GM12873 (cell line): ENCODE data around the gene MTR.

Experiments used
- TF ChIP-seq, protein P1 (sequence below): IDR thresholded peaks from 2 replicates; pipeline ENCODE4 v1.5.1; 2012; ENCODE audit warnings: low read depth, mild to moderate bottlenecking, moderate library complexity, low read length, control low read depth; ENCODE audit not compliant: insufficient read depth; ENCODE audit errors: missing control alignments

Gene MTR

DNA sequence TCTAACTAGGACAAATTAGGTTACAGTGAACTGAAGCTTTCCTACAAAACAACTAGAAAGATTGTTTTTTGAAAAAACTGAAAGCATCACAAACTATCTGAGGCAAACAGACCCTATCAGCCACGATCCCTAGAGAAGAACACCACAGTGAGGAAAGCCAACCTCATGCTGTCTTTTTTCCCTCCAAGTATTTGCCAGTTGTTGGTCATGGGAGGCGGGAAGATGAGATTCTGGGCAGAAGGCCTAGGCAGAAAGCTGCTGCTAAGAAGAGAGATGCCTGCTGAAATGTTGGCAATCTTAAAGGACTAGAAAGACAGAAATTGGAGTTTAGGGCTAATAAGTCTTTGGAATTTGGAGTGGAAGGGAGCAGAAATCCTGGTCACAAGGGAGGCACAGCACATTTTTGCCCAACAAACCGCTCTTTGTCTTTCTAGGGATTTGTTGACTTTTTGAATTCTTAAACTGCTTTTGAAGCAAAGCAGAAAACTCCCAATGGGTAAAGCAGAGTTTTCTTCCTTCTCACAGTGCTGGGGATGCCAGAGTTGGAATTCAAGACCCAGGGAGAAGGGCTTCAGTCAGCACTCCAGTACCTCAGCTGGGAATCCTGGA is 125.3 kb downstream of the MTR start:
- TF ChIP-seq, protein P1, sequence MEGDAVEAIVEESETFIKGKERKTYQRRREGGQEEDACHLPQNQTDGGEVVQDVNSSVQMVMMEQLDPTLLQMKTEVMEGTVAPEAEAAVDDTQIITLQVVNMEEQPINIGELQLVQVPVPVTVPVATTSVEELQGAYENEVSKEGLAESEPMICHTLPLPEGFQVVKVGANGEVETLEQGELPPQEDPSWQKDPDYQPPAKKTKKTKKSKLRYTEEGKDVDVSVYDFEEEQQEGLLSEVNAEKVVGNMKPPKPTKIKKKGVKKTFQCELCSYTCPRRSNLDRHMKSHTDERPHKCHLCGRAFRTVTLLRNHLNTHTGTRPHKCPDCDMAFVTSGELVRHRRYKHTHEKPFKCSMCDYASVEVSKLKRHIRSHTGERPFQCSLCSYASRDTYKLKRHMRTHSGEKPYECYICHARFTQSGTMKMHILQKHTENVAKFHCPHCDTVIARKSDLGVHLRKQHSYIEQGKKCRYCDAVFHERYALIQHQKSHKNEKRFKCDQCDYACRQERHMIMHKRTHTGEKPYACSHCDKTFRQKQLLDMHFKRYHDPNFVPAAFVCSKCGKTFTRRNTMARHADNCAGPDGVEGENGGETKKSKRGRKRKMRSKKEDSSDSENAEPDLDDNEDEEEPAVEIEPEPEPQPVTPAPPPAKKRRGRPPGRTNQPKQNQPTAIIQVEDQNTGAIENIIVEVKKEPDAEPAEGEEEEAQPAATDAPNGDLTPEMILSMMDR = no peak

DNA sequence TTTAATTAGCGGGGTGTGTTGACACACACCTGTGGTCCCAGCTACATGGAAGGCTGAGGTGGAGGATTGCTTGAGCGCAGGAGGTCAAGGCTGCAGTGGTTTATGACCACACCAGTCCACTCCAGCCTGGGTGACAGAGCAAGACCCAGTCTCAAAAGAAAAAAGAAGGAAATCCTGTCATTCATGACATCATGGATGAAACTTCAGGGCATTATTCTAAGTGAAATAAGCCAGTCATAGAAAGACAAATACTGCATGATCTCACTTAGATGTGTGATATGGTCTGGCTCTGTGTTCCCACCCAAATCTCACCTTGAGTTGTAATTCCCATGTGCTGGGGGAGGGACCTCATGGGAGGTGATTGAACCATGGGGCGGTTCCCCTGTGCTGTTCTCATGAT is 126.5 kb downstream of the MTR start:
- TF ChIP-seq, protein P1 = no peak

DNA sequence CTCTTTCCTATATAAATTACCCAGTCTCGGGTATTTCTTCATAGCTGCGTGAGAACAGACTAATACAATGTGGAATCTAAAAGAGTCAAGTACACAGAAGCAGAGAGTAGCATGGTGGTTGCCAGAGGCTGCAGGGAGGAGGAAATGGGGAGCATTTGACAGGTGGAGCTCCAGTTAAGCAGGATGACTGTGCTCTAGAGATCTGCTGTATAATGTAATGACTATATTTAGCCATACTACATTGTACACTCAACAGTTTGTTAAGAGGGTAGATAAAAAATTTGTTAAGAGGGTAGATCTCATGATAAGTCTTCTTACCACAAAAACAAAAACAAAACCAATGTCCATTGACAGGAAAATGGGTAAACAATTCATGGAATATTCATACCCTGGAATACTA is 127.1 kb downstream of the MTR start:
- TF ChIP-seq, protein P1 = no peak

DNA sequence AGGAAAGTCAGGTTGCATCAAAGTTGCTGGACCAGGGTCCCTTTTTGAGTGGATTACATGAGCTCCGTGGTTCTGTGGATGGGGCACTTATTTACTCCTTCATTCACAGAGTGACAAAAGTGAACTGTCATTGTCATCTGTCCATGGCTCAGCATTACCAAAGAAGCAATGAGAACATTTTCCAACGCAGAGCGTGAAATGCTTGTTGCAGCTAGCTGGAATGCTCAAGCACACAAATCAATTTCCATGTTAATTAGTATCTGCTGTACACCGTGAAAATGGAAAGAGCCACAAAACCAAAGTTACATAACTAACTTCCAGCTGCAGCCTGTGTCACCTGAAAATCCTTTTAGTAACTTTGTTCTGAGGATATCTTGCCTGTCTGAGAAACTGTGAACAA is 130.3 kb downstream of the MTR start:
- TF ChIP-seq, protein P1 = no peak

DNA sequence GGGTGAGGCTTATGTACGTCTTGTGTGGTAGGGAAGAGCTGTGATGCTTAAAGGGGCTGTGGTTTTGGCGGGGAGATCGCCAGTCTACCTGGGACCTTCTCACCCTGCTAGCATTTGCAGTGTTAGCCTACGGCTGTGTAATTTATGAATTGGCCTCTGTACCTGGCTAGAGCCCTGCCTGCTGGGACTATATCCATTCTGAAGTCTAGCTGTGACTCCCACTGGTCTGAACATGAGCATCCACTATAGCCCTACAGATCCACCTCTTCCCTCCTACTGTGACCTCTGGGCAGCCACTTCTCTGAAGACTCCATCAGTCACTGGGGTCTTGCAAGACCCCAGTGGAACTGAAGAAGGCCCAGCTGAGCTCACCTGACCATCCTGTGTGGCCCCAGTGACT is 135.4 kb downstream of the MTR start:
- TF ChIP-seq, protein P1 = no peak

DNA sequence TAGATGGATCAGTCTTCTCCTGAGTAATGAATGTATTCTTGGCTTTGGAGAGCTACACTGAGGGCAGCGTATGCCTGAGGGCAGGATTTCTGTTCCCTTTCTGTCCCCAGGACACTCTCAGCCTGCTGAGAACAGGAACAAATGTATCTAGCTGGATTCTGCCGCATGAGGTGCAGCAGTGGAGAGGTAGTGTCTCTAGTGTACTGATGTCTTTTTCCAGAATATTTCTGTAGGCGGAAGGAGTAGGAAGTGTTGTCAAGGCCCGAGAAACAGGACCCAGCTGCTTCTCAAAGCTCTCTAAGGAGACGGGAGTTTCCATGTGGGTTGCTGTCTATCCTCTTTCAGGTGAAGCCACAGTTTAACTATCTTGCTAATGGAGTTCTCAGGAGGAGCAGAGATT is 143.7 kb downstream of the MTR start:
- TF ChIP-seq, protein P1 = no peak

DNA sequence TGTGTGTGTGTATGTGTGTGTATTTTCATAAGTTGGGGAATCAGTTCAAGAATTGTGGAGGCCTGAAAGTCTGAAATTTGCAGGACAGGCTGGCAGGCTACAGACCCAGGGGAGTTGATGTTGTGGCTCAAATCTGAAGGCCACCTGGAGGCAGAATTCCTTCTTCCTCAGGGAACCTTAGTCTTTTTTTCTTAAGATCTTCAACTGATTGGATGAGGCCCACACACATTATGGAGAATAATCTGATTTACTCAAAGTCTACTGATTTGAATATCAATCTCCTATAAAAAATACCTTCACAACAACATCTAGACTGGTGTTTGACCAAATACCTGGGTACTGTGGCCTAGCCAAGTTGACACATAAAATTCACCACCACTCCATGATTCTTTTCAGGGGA is 147.3 kb downstream of the MTR start:
- TF ChIP-seq, protein P1 = no peak
